Measurements from ENCODE around the gene CARMIL1. TPM values are rescaled to one million over a fixed set of nuclear protein-coding genes. Genes with fewer than 3 reads are reported as not detected.

Gene CARMIL1
- total RNA-seq, 4 donors from 2014 or later = 13.9 to 47.6 (median 30.4) TPM

GRCh38 chr6:25242567-25242966, 36.6 kb upstream of the CARMIL1 start:
- no peak for TF ChIP-seq CTCF (IDR thresholded peaks at IDR 0.05; ENCODE audit: low read depth)

- no peak for TF ChIP-seq CTCF (IDR thresholded peaks at IDR 0.05; ENCODE audit: low read depth)
Observed at GRCh38 chr6:25244865-25245264, 34.3 kb upstream of the CARMIL1 start.

- no peak for TF ChIP-seq CTCF (IDR thresholded peaks at IDR 0.05; ENCODE audit: low read depth)
Observed at GRCh38 chr6:25248123-25248522, 31.1 kb upstream of the CARMIL1 start.

GRCh38 chr6:25249133-25249532, 30.0 kb upstream of the CARMIL1 start:
- TF ChIP-seq CTCF (IDR thresholded peaks at IDR 0.05; ENCODE audit: low read depth) = no peak

- no peak for TF ChIP-seq CTCF (IDR thresholded peaks at IDR 0.05; ENCODE audit: low read depth)
Observed at GRCh38 chr6:25250878-25251277, 28.3 kb upstream of the CARMIL1 start.

- TF ChIP-seq CTCF (IDR thresholded peaks at IDR 0.05; ENCODE audit: low read depth) = no peak
Observed at GRCh38 chr6:25251426-25251825, 27.7 kb upstream of the CARMIL1 start.

GRCh38 chr6:25253351-25253750, 25.8 kb upstream of the CARMIL1 start:
- TF ChIP-seq CTCF (IDR thresholded peaks at IDR 0.05; ENCODE audit: low read depth) = no peak

Measured in subcutaneous adipose tissue (tissue), 4 donors.